H1 (cell line): ENCODE results near the gene LUM.

ENCODE experiments used
- ATF3 ChIP-seq: IDR thresholded peaks from 2 replicates; pipeline ENCODE4 v1.6.1; 2011; ENCODE audit warnings: low read depth, mild to moderate bottlenecking, low read length; ENCODE audit not compliant: insufficient read depth
- BCL11A ChIP-seq, 2 experiments: IDR thresholded peaks; one replicate each; pipeline ENCODE4 v1.6.1; 2011; ENCODE audit warnings: low read depth in 2 of 2, low read length in 2 of 2, mild to moderate bottlenecking in 2 of 2
- EP300 ChIP-seq, 2 experiments: IDR thresholded peaks; 1 replicate in 1 of 2; 2 replicates in 1 of 2; pipeline ENCODE4 v1.6.1; 2011 to 2012; ENCODE audit warnings: low read depth in 2 of 2, low read length in 2 of 2, mild to moderate bottlenecking in 2 of 2, borderline replicate concordance in 1 of 2, inconsistent platforms in 1 of 2, moderate library complexity in 1 of 2
- EZH2 ChIP-seq: fragments of 200-600 bp; sonication (generic); IDR thresholded peaks from 2 replicates; pipeline ENCODE4 v1.7.1; 2012; ENCODE audit warnings: low read depth, mild to moderate bottlenecking, moderate library complexity, low read length, inconsistent platforms; ENCODE audit not compliant: severe bottlenecking
- FOSL1 ChIP-seq: IDR thresholded peaks from 2 replicates; pipeline ENCODE4 v1.6.1; 2011; ENCODE audit warnings: mild to moderate bottlenecking, low read depth, low read length, moderate library complexity; ENCODE audit not compliant: insufficient read depth
- HDAC2 ChIP-seq, 2 experiments: fragments of 300-600 bp in 1 of 2; sonication (generic) in 1 of 2; IDR thresholded peaks; 2 replicates each; pipeline ENCODE4 v1.6.1; 2011 to 2012; ENCODE audit warnings: low read depth in 2 of 2, low read length in 2 of 2, mild to moderate bottlenecking in 2 of 2, moderate library complexity in 2 of 2, borderline replicate concordance in 1 of 2, inconsistent platforms in 1 of 2
- MAFK ChIP-seq: IDR thresholded peaks from 2 replicates; pipeline ENCODE4 v1.6.1; 2012; ENCODE audit warnings: low read depth, mild to moderate bottlenecking, improper control_type of control experiment, low read length
- PHF8 ChIP-seq: fragments of 200-600 bp; sonication (generic); conservative IDR thresholded peaks from 2 replicates; pipeline ENCODE4 v1.7.1; 2012; ENCODE audit warnings: low read depth, mild to moderate bottlenecking, inconsistent platforms, low read length, moderate library complexity
- POLR2A ChIP-seq, 2 experiments: IDR thresholded peaks; 1 replicate in 1 of 2; 2 replicates in 1 of 2; pipeline ENCODE4 v1.6.1; 2011; ENCODE audit warnings: low read depth in 2 of 2, low read length in 2 of 2, mild to moderate bottlenecking in 2 of 2; ENCODE audit errors: control extremely low read depth in 1 of 2
- POLR2AphosphoS5 ChIP-seq: IDR thresholded peaks from 2 replicates; pipeline ENCODE4 v1.6.1; 2011; ENCODE audit warnings: low read depth, low read length
- SIX5 ChIP-seq: IDR thresholded peaks from 2 replicates; pipeline ENCODE4 v1.6.1; 2011; ENCODE audit warnings: mild to moderate bottlenecking, low read depth, low read length
- TF ChIP-seq, protein P1 (sequence below), 3 experiments: IDR thresholded peaks; 1 replicate in 2 of 3; 2 replicates in 1 of 3; pipeline versions ENCODE4 v1.5.1 to v1.6.1; 2011; ENCODE audit warnings: low read length in 3 of 3, mild to moderate bottlenecking in 3 of 3, inconsistent platforms in 2 of 3, low read depth in 1 of 3, moderate library complexity in 1 of 3; ENCODE audit not compliant: insufficient read depth in 1 of 3; ENCODE audit errors: control extremely low read depth in 1 of 3

DNA sequence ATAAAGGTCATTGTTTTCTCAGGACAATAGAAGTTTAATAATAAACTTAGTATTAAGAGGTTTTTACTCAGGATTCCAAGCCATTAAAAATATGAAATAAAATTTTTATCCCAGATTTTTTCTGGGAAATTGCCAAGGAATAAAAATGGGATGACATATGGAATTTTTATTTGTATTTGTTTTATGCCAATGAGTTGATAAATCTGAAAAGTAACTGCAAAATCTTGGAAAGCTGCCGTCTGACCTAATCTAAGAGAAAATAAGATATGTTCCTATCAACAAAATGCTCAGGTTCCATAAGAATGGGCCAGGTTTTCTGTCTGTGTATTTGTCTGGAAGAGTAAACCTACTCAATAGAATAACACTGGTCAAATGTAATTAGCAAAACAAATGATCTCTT is 31.3 kb downstream of the LUM start:
- TF ChIP-seq, protein P1, sequence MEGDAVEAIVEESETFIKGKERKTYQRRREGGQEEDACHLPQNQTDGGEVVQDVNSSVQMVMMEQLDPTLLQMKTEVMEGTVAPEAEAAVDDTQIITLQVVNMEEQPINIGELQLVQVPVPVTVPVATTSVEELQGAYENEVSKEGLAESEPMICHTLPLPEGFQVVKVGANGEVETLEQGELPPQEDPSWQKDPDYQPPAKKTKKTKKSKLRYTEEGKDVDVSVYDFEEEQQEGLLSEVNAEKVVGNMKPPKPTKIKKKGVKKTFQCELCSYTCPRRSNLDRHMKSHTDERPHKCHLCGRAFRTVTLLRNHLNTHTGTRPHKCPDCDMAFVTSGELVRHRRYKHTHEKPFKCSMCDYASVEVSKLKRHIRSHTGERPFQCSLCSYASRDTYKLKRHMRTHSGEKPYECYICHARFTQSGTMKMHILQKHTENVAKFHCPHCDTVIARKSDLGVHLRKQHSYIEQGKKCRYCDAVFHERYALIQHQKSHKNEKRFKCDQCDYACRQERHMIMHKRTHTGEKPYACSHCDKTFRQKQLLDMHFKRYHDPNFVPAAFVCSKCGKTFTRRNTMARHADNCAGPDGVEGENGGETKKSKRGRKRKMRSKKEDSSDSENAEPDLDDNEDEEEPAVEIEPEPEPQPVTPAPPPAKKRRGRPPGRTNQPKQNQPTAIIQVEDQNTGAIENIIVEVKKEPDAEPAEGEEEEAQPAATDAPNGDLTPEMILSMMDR (IDR thresholded peaks at IDR 0.05; ENCODE audit: control extremely low read depth in 1 of 3, insufficient read depth in 1 of 3, low read depth in 1 of 3, low read length in 3 of 3), result no peak
- TF ChIP-seq POLR2A (IDR thresholded peaks at IDR 0.05; ENCODE audit: control extremely low read depth in 1 of 2, low read depth in 2 of 2, low read length in 2 of 2) (no peak), FOSL1 (no peak), PHF8 (no peak), ATF3 (no peak), EZH2 (no peak), EP300 (IDR thresholded peaks at IDR 0.05; ENCODE audit: borderline replicate concordance in 1 of 2, low read depth in 2 of 2, low read length in 2 of 2) (no peak), BCL11A (IDR thresholded peaks at IDR 0.05; ENCODE audit: low read depth in 2 of 2, low read length in 2 of 2) (no peak), POLR2AphosphoS5 (no peak), SIX5 (no peak), HDAC2 (IDR thresholded peaks at IDR 0.05; ENCODE audit: borderline replicate concordance in 1 of 2, low read depth in 2 of 2, low read length in 2 of 2) (no peak), MAFK (no peak)
